HL-60/S4 (cell line): ENCODE data around the gene CDH4.

Experiments used
- in situ Hi-C: fragments of 300-500 bp; cut with MboI; formaldehyde crosslinking; loops from 2 replicates; pipeline ENCODE4 v1.14.3; 2022; ENCODE audit warnings: low sequenced_read_pairs

CDH4 gene

DNA sequence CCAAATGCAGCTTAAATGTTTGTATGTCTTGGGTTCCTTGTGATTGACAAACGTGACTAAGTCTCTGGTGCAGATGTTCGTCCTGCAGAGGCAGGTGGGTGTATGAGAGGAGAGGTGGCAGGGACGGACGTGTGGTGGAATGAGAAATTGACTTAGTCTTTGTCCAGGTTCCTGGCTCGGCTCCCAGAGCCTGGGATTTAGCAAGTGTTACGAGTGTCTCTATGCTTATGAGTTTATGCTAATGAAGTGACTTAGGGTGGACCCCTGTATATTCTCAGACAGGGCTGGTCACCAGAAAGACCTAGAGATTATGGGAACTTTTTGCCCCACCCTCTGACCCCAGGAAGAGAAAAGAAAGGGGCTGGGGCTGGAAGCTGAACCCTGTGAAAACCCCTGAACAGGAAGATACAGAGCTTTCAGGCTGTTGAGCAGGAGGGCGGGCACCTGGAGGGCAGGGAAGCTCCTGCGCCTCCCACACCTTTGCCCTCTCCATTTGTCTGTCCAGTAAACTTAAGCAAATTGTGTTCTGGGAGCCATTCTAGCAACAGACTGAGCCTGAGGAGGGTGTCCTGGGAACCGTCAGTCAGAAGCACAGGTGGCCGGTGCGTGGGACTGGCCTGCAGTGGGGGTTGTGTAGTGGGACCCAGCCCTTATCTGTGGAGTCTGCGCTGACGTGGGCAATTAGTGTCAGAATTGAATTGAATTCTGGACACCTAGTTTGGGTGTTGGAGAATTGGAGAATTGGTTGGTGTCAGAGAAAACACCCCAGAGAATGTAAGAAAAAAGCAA, 362.1 kb downstream of the CDH4 start:
- in situ Hi-C loops = no loop called here

DNA sequence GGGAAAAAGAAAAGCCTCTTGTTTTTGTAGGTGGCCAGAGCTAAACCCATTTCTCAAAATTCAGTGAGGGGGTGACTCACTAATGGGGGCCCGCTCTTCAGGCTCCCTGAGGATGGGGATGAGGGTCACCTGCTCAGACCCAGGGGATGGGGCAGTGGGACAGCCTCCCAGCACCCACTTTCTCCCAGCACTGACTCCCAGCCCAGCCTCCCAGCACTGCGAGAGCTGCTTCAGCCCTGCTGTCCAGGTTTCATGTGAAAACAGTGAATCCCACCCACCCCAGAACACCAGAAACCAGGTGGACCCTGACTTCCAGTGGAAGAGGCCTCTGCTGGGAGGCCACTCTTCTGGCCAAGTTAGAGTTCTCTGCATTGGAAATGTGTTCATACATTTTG, 362.6 kb downstream of the CDH4 start:
- in situ Hi-C loops = no loop called here

DNA sequence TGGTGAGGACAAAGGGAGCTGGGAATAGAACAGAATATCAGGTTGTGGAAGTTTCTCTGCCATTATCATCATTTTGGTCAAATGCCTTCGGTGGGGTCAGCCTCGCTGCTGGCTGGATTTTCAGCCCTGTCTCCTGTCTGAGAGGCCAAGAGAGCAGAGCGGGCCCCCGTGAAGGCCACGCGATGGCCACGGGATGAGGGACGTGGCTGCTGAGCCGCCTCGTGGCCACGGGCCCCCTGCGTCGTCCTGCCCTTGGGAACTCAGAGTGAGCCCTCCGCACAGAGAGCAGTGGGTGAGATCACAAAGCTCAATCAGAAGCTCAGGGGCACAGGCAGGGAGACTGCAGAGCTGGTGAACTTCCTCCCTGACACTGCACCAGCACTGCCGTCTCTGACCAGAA, 363.7 kb downstream of the CDH4 start:
- in situ Hi-C loops = no loop called here

DNA sequence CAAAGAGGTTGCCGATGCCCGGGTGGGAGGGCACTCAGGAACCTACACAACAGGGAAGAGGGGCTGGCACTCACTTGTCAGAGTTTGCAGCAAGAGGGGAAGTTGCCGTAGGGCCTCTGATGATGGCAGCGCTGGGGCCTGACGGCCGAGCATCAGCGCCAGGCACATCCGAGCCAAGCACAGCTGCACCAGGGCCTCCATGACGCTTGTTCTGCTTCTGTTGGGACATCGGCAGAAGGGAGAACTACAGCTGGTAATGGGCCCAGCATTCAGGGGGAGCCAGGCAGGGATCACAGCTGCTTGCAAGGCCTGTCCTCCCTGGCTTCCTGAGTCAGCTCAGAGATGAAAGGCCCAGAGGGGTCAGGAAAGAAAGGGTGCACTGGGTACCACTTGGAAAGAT, 367.7 kb downstream of the CDH4 start:
- in situ Hi-C loops = no loop called here

DNA sequence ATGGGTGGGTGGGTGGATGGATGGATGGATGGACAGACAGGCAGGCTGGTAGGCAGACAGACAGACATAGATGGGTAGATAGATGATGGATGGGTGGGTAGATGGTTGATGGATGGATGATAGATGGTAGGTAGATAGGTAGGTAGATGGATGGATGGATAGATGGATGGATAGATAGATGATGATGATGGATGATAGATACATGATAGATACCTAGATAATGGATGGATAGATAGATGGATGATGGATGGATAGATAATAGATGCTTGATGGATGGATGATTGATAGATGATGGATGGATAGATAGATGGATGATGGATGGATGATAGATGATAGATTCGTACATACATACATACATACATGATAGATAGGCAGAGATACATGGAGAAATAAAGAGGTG, 368.1 kb downstream of the CDH4 start:
- in situ Hi-C loops = no loop called here

DNA sequence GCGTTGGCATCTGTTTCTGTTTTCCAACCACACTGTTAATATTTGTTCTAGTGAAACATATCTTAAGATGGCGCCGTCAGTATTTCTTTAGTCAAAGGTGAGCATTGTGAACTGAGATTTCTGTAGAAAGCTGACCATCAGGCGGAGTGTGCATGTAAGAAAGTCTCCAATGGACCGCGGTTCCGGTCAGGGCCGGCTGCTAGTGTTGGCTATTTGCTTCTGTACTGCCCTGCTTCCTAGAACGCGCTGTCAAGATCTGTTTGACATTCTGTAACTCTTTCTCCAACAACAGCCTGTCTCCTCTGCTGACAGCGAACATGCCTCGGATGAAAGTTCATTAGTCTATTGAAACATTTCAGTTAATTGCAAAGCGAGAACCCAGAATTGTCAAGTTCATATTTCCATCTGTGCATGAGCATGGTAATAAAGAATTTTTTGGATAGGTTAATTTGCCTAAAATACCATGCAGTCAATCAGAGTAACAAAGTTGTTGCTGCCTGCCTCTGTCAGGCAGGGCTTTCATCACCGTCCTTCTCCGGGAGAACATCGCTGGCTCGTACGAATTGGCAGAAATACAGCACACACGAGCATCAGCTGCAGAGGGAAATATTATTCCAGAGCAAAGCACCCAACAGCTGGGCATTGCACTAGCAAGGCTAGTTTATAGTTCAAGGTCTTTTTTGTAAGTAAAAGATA, 369.1 kb downstream of the CDH4 start:
- in situ Hi-C loops = no loop called here

DNA sequence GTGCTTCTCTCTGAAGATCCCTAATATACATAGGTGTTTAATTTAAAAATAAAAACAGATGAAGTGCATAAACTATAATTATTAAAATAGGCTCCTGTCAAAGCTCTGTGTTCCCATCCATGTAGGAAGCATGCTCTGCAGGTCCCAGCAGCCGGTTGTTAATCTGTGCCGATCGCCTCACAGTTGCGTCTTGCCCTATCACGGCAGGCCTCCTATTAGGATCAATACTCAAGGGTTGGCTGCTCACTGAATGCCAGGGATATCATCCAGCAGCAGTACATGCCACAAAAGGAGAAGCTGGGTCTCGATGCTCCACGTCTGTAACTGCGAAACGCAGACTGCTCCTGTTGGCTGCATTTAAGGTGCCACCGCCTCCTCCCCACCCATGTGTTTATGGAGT, 369.8 kb downstream of the CDH4 start:
- in situ Hi-C loops = no loop called here

DNA sequence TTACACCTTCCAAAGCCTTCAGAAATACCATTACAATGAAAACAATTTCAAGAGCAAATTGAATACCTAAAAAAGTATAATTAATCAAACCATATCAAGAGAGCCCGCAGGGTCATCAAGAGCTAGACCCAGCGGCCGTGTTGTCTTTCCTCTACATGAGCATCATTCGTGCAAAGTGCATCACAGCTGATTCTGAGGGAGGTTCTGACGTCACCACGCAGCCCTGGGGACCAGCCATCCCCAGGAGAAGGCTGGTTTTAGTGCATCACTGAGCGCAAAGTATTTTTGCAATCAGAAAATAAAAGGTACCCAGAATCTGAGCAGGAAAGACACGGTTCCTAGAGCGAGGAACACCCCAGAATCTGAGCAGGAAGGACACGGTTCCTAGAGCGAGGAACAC, 371.4 kb downstream of the CDH4 start:
- in situ Hi-C loops = no loop called here

DNA sequence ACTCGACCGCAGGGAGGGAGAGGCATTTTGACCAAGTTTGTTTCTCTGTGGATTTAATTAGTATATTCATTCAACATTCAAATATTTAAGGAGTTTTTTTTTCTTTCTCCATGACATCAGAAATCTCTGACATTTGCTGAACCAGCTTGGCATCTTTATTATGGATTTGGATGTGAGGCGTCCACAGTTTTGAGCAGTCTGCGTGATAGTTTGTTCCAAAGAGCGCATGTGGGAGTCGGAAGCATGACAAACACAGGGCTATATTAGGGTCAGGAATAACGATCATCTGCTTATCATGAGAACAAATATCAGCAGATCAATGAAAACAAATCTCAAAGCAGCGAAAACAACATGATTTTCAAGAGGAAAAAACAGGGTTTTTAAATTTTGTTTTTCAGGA, 373.2 kb downstream of the CDH4 start:
- in situ Hi-C loops = no loop called here

DNA sequence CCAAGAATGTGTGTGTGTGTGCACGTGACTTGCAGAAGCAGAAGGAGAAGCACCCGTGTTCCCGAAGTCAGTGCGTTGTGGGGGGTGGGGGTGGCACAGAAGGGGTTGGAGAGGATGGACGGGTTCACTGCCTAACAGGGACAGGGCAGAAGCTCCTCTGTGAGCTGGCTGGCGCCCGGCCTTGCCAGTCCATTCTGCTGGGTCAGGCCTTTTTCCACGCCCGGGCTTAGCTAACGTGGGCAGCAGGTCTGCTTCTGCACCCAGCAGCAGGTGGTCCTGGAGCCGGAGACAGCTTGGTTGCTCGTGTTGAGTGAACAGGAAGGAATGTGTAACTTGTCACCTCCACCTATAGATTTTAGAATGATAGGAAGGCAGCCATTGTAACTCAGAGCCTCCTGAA, 374.4 kb downstream of the CDH4 start:
- in situ Hi-C loops = no loop called here

DNA sequence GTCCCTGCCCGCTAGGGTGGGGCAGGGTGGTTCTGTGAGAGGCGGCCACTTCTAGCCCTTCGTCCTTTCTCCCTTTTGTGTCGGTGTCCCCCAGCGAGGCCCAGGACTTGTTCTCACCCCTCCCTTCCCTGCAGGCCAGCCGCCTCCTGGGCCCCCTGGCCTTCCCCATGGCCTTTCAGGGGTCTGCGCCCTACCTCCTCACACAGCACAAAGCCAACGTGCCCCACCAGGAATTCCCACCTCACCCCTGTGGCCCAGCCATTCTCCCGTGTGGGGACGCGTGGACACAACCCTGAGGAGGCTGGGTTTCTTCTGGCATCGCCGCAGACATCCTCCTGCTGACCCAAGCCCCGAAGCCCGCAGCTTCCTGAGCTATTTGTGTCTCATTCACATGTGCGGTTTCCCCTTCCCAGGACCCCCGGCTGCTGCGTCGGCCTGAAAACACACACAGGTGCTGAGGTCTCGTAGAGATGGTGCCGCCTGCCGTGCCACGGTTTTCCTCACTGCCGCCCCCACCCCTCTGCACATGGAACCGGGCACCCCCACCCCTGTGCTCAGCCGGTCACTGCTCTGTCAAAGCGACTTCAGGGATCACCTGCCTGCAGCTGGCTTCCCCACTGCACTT, 375.8 kb downstream of the CDH4 start:
- in situ Hi-C loops = no loop called here

DNA sequence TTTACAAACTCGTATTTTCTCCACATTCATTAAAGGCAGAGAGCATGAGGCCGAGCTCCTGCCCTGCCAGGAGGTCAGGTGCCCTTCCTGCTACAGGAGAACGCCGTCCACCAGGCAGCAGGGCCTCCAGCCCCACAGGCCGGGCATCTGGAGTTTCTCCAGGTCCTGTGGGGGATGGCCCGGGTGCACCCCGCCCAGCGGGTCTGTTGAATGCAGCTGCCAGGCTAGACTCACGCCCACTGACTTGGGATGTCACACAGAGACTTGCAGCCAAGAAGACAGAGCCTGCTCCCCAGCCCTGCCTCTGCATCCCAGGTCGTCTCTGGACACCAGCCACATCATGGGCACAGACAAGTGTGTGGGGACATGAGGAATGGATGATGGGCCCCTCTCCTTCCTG, 376.4 kb downstream of the CDH4 start:
- in situ Hi-C loops = no loop called here

DNA sequence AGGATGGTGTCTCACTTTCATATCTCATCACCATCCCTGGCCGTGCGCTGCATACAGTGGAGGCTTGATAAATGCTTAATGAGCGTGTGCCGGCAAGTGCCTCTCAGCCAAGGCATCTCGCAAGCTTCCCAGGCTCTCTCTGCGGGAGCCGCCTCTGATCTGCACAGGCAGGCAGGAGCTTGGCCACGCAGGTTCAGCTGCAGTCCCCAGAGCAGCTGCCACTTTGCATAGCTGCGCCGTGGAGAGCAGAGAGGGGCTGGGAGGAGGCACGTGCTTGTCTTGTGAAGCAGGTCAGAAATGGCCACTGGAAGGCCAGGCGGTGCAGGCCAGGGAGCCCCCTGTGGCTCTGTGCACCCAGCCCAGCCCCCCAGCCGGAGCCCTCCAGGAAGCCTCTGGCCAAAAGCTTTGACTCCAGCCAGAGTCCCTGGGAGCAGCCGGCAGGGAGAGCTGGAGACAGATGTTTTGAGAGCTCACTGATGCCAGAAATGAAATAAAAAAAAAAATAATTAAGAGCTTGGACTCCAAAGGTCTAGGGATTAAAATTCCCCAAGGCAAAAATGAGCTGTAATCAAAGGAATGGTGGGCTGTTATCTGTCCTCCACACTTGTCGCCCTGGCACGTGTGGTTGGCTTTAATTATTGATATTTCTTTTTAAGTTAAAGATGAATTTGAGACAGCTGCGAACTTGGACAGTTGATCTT, 377.0 kb downstream of the CDH4 start:
- in situ Hi-C loops = no loop called here

DNA sequence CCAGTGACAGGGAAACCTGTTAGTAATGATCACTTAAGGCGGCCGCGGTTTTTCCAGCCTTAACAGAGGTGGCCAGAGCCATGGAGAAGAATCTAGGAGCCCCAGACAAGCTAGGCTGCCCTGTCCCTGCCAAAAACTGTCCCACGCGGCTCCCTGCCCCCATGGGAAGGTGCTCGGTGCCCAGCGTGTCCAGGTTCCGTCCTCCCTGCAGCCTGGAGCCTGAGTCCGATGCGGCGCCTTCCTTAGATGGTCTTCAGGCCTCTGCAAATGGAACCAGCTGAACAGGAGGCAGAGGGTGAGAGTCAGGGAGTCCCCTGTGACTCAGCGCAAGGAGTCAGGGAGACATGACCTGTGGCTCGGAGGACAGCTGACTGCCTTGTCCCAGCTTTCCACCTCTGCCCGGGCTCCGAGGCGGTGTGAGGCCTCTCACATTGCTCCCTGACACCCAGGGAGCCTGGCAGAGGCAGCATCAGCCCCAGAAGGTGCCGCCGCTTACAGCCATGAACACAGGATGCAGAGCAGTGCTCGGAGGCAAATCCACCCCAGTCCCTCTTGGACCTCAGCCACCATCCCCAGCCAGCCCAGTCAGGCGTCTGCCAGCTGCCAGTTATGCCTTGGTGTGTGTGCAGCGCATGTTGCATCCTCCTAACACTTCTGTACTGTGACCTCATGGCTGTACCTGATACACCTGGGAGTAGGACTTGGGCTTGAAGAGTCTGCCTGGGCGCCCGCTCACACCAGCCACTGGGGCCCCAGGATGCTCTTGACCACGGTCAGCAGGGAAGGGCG, 377.7 kb downstream of the CDH4 start:
- in situ Hi-C loops = no loop called here

DNA sequence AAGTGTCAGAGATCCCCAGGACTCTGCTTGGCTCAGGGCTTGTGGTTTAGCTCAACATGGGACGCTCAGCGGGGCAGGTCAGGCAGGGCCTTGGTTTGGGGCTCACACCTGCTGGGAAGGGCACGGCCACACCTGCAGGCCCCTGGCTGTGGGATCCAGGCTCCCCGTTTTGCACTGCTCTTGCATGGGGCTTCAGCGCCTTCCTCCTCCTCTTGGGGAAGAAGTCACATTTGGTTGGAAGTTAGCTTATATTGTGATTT, 378.3 kb downstream of the CDH4 start:
- in situ Hi-C loops = no loop called here

DNA sequence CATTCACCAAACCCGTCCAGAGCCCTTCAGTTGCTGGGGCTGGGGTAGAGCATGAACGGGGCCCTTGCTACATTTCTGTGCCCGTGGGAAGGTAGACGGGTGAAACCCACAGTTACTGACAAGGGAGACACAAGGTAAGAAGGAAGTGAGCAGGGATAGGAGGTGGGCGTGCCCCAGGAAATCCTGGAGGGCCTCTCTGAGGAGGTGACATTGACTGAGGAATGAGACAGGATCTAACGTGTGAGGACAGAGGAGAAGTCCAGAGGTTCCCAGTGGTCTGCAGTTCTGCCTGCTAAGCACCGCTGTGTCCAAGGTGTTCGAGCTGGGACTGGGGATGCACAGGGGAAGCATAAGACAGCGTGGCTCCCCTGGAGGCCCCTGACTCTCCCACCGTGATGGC, 378.8 kb downstream of the CDH4 start:
- in situ Hi-C loops = no loop called here

DNA sequence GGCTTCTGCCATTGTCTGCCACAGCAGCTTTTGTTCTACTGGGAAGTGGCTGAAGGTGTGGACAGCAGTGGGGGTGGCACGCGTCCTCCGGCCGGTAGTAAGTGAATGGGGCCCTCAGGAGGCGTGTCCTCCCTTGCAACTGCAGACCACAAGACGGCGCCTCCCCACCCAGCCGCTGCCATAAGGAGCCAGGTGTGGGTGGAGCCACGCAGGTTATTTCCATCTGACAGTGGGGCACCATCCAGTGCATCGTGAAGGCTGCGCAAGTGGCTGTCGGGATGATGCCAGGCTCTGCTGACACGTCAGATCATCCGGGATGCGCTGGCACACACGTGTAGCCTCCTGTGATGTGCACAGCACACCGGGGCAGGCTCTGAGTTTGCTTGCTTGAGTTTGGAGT, 379.7 kb downstream of the CDH4 start:
- in situ Hi-C loops = no loop called here

DNA sequence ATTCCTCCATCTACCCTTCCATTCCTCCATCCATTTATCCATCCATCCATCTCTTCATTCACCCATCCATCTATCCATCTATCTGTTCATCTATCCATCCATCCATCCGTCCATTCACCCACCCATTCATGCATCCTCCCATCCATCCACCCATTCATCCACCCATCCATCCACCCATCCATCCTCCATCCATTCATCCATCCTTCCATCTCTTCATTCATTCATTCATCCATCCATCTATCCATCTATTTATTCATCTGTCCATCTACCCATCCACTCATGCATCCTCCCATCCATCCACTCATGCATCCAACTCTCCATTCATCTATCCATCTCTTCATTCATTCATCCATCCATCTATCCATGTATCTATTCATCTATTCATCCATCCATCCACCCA, 380.9 kb downstream of the CDH4 start:
- in situ Hi-C loops = no loop called here

DNA sequence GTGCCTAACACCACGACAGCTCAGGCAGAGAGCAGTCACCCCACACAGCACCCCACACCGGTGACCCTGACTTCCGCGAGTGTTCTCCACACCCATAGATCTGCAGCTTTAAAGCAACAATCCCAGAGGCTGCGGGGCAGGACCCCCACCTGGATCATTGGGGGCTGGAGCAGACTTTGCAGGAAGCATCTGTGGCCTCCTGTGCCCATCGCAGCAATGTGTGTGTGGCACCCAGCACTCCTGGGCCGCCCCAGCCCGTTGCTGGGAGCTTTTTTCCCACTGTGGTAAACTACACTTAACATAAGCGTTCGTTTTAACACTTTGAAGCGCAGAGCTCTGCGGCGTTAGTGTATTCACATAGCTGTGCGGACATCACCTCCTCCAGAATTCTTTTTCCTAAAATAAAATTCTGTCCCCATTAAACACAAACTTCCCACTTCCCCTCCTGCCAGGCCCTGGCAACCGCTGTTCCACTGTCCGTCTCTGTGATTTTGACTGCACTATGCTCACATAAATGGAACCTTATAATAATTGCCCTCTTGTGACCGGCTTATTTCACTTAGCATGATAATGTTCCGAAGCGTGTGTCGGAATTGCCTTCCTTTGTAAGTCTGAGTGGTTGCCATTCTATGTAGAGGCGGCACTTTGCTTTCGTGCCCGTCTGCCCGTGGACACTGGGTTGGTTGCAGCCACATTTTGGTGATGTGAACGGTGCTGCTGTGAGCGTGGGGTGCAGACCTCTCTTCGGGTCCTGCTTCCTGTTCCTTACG, 382.5 kb downstream of the CDH4 start:
- in situ Hi-C loops = no loop called here

DNA sequence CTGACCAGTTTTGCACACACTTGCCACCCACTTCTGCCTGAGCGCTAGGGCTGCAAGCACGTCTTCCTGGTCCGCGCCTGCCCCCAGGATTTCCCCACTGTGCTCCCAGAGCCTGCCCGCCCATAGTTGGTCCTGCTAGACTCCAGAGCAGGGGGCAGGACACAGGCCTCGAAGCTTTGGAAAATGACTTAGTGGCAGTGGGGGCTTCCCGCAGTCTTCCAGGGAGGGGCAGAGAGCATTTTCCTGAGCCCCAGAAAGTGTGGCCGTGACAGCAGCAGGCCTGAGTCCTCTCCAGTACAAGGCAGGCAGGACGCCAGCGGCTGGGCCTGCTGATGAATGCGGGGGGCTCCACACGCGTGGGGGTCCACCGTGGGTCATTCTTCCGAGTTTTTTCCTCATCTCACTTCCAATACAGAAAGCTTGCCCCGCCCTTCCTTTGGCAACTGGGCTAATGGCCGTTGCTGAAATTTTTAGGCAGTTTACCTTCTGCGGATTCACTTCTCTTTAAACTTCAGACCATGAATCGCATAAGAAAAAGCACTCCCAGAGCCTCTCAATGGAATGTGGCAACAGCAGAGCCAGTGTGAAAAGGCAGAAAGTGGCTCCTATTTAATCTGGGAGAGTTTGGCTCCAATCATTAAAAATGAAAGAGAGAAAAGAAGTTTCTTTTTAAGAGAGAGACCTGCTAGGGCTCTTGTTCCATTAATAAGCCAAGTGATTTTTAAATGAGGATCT, 383.8 kb downstream of the CDH4 start:
- in situ Hi-C loops = no loop called here
